Effector CD8-positive, alpha-beta T cell (primary cell): ENCODE results near the gene BLTP2.
"Not testable (repeated sequence)": the region's sequence is repeated elsewhere in the genome, so short reads cannot be mapped to it uniquely, and the experiment has no call there.

Experiments
- DNase-seq: peaks from one replicate; lab custom pipeline; 2025; lab: John Stamatoyannopoulos, UW
- total RNA-seq, 4 experiments: gene quantifications; one replicate each; lab custom pipeline; 2026; lab: John Stamatoyannopoulos, UW

BLTP2 gene
- 273 to 373 (median 356) reads per million in 4 experiments for total RNA-seq

DNA sequence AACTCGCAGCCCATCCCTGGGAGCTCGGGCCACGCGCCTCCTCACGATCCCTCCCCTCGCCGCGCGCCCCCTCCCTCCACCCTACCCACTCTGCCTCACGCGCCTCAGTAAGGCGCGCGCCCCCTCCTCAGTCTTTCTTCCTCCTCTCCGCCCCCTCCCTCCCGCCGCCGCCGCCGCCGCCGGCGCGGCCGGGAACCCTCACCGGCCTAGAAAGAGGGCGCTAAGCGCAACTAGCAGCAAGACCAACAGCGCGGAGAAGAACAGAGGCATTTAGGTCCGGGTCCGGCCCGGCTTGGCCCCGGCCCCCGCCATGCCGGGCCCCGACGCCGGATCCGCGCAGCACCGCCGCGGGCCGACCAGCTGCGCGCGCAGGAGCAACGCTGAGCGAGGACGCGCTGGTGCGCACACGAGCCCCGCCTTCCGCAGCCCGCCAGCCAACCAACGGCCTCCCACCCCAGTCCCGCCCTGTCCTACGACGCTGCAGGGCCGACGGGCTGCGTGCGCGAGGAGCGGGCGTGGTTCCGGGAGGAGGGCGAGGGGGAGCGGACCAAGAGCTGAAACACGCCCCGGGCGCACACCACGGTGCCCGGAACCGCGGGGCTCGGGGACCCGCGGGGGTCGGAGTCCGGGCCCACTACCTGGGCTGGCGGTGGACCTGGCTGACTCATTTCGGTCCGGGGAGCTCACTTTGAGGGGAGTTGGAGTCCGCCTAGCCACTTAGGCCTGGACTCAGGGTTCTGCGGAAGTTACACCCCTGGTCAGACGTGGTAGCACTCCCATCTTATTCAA is at the start of gene BLTP2:
Gene BLTP2 (minus strand): TSS at position 372 of the 789 bp plus-strand sequence. CDS start 102 bp downstream, at position 270.
- peak; percentile 90 for DNase-seq

DNA sequence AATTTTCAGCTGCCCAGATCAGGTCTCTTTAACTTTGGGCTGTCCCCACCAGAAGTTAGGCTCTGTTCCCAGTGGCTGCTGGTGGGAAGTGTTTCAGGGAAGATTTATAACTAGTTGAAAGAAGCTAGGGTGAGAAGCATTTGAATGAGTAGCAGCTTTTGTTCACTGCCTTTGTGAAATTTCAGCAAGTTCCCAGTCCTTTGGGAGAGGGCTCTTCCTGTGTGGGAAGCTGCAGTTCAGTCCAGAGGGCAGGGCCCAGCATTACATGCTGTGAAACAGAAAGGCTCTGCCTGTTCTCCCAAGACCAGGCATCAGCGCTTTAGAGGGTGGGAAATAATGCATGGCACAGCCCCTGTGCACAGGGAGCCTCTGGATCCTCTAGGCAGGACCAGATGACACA is 48.9 kb upstream of the BLTP2 start:
- no peak for DNase-seq

DNA sequence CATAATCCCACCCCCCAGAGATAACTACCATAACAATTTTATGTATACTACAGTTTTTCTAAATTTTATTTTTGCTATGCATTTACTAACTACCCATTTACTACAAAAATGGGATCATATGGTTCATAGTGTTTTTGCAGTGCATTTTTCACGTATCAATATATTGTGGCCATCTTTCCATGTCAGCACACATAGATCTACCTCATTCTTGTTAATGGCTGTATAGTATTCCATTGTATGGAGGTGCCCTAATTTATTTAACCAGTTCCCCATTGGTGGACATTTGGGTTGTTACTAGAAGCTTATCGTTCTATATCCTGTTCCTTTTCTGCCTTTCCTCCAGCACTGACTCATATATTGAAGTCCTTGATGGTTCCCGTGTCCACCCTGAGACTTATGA is 44.1 kb upstream of the BLTP2 start:
- DNase-seq: no peak

DNA sequence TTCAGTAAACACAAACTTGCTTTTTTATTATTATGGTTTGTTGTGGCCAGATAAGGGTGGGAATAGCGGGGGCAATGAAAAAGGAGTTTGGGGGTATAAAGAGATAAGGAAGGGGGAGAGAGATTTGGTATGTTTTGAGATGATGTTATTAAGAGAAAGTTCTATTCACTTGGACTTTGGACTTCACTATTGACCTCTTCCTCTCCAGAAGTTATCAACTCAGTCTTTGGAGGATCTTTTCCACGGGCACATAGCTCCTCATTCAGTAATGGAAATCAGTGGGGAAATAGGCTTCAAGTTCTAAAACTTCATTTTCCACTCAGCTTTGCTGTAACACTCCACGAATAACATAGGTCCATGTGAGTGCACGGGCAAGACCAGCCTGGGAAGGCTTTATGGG is 43.5 kb upstream of the BLTP2 start:
- no peak for DNase-seq

DNA sequence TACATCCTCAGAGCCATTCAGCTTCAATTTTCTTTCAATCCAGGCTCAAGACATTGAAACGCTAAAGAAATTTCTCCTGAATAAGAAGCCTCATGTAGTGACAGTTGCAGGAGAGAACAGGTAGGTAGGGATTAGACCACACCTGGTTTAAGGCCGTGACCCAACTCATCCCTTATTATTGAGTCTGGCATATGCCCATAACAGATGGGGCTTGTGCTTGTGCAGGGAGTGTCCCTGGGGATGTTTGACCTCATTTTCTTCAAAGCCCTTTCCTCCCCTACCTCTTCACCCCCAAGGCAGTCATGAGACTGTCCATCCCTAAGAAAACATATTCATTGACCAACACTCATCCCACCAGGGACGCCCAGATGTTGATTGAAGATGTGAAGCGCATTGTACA is 41.3 kb upstream of the BLTP2 start:
- no peak for DNase-seq

DNA sequence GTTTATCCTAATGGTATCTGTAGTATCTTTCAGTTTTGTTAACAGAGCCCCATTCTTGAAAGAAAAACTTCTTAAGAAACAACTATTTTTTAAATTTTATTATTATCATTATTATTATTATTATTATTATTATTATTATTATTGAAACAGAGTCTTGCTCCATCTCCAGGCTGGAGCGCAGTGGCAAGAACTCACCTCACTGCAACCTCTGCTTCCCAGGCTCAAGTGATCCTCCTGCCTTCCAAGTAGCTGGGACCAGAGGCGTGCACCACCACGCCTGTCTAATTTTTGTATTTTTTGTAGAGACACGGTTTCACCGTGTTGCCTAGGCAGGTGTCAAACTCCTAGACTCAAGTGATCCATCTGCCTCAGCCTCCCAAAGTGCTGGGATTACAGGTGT is 40.4 kb upstream of the BLTP2 start:
- DNase-seq: no peak

DNA sequence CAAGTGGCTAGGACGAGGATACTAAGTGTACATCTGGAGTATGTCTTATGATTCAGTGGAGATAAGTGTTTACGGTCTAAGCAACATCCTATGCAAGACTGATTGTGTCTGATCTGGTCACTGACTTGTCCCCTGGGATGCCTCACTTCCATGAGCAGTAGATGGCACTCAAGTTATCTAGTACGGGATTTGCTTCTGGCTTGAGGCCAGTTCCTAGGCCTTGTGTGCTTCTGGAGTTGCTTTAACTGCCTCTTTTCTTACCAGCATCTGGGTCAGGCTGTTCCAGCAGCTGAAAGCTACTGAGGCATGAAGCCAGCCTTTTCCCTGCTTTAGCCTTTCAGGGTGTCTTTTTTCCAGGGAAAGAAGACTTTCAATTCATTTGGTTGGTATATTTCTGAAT is 40.0 kb upstream of the BLTP2 start:
- DNase-seq: no peak

DNA sequence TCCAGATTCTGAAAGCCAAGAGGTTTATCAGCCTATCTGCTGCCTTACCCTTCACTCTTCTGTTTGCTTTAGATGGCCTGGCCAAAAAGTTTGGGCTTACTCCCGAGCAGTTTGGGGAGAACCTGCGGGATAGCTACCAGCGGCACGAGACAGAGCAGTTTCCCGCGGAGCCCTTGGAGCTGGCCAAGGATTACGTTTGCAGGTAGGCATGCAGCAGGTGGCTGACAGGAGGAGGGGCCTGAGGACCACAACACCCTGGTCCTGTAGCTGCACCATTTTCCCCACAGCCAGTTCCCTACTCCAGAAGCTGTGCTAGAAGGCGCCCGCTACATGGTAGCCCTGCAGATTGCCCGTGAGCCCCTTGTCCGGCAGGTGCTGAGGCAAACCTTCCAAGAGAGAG is 37.7 kb upstream of the BLTP2 start:
- no peak for DNase-seq

DNA sequence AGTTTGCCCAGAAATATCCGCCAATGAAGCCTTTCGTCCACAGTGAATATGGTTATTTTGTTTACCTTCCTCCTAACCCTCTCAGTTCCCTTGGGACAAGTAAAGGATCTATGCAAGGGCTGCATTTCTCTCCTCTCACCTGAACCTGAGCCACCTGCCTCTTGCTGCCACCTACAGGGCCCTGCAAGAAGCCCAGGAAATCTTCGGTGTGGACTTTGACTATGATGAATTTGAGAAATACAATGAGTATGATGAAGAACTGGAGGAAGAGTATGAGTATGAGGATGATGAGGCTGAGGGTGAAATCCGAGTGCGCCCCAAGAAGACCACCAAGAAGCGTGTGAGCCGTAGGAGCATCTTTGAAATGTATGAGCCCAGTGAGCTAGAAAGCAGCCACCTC is 31.0 kb upstream of the BLTP2 start:
- DNase-seq: no peak

DNA sequence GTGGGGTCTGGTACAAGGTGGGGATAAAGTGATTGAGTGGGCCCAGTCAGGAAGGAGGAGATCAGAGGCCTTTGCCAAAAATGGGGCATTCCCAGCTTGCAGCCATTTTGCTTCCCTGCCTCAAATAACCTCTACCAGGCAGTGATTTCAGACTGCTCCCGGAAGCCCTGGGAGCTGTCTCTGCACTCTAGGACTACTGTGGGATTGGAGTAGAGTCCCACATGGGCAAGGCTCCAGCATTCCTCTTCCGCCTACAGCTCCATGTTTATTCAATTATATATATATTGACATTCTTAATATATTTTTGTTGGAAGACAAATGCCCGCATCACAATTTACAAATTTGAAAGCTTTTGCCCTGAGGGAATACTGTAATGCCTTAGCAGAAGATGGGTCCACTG is 30.5 kb upstream of the BLTP2 start:
- DNase-seq: no peak

DNA sequence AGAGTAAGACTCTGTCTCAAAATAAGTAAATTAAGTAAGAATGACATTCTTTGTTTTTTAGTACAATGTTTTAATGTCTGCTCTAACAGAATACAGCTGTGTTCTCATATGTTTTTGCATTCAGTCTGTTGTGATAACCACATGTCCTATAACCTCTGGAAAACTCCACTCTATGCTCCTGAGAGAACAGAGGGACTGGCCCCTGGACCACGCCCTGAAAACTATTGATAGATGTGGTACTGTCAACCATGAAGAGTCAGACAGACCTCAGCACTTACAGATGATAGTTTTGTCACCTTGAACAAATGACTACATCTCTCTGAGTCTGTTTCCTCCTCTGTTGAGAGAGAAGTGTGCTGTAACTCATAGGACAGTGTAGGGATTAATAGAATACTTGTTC is 25.0 kb upstream of the BLTP2 start:
- DNase-seq: no peak

DNA sequence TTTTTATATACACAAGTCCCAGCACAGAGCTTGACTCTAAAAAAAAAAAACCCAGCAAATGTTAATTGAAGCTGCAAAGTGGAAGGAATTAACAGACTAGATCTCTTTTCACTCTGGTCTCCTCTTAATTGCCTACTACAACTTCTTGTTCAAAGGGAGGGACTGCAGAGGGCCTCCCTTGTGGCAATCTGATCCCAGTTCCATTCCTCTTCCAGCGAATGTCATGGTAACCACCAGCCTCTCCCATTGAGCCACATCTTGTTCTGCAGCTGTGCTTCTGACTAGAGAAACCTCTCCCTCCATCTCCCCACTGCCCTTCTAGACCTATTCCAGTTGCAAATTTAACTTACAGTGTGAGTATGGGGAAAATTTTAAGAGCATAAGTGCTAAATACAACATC is 22.9 kb upstream of the BLTP2 start:
- DNase-seq: no peak

DNA sequence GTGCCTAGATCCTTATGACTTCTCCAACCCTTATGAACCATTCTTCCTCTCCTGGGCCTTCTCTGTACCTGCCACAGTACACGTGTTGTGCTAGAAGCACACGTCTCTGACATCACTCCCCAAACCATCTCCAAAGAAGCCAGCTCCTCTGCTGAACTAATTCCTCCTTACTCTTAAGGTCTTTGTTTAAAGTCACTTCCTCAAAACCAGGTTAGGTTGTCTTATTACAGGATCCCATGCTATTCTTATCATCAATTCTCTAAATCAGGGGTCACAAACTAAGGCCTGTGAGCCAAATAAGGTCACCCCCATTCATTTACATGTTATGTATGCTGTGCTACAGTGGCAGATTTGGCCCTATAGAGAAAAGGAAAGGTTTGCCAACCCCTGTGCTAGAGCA is 21.0 kb upstream of the BLTP2 start:
- DNase-seq: no peak

DNA sequence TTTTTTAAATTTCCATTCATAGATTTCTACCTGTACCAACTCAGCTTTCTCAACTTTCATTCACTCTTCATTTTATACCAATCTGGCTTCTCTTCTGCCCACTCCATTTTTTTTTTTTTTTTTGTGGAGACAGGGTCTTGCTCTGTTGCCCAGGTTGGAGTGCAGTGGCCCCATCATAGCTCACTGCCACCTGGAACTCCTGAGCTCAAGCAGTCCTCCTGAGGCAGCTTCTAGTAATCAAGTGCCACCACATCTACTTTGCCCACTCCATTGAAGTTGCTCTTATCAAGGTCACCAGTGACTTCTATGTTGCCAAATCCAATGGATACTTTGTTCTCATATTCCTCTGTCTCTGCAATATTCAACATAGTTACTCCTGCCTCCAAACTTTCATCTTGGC is 18.8 kb upstream of the BLTP2 start:
- DNase-seq: no peak

DNA sequence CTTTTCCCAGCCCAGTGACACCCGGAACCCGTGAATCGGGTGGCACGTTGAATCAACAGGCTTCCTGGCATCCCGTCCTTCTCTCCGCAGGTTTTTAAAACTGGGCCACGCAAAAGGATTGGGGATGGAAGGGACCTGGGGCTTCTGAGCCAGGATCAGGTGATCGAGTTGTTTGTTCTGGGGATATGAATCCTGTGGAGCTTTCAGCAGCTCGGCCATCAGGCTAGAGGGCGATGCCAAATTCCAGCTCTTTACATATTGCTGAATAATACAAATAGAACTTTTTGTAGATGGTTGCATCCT is 17.5 kb upstream of the BLTP2 start:
- DNase-seq: no peak

DNA sequence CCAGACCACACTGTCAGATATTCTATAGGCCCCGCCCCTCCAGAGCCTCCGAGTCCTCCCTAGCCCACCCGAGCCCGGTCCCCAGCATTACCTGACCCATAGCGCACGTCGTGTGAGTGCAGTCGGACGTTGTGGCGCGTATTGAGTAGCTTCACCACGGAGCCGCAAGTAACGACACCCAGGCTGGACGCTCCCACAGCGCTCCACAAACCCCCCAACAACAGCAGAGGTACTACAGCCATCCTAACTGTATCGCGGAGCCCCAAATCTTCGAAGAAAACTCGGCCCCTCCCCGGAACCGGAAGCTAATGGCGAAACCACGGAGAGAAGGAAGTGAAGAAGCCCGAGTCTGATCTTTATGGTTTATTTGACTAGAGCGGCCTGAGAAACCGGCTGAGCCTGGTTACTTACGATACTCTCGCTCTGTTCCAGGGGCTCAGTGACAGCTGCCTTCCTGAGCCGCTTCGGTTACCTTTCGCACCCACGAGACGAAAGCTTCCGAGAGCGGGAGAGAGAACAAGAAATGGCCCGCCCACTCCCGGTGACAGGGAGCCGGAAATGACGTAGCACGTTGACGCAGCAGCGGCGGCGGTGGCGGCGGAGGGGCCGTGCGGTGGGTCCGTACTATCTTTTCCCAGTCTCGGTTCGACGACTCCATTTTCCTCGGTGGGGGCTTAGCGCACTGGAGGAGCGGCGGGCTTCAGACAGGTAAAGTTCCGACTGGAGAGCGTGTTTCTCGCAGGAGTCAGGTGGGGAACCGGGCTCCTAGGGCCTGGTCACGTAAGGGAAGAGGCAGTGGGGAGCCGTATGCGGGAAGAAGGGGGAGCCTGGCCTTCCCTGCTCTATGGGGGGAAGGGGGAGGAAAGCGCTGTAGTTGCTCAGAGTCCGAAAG is 16.9 kb upstream of the BLTP2 start, which contains the start of the genes SDF2 and SUPT6H:
Gene SDF2 (minus strand): TSS at position 272 of the 892 bp plus-strand sequence. CDS start 30 bp downstream, at position 242.
Gene SUPT6H (plus strand): TSS at position 571 of the 892 bp plus-strand sequence. CDS start 11,197 bp downstream, outside the sequence.
- peak; percentile 87 for DNase-seq

DNA sequence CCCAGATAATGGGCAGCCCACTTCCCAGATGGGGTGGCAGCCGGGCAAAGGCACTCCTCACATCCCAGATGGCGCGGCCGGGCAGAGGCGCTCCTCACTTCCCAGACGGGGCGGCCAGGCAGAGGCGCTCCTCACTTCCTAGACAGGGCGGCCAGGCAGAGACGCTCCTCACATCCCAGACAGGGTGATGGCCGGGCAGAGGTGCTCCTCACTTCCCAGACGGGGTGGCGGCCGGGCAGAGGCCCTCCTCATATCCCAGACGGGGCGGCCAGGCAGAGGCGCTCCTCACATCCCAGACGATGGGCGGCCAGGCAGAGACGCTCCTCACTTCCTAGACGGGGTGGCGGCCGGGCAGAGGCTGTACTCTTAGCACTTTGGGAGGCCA is 14.5 kb upstream of the BLTP2 start:
- not testable (repeated sequence) for DNase-seq

DNA sequence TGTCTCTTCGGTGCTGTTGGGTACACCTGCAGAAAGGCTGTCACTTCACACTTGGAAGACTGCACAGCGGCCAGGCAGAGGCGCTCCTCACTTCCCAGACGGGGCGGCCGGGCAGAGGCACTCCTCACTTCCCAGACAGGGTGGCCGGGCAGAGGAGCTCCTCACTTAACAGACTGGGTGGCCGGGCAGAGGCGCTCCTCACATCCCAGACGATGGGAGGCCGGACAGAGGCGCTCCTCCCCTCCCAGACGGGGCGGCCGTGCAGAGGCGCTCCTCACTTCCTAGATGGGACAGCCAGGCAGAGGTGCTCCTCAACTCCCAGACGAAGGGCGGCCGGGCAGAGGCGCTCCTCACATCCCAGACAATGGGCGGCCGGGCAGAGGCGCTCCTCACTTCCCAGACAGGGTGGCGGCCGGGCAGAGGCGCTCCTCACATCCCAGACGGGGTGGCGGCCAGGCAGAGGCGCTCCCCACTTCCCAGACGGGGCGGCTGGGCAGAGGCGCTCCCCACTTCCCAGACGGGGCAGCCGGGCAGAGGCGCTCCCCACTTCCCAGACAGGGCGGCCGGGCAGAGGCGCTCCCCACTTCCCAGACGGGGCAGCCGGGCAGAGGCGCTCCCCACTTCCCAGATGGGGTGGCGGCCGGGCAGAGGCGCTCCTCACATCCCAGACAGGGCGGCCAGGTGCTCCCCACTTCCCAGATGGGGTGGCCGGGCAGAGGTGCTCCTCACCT is 14.0 kb upstream of the BLTP2 start:
- DNase-seq: not testable (repeated sequence)

DNA sequence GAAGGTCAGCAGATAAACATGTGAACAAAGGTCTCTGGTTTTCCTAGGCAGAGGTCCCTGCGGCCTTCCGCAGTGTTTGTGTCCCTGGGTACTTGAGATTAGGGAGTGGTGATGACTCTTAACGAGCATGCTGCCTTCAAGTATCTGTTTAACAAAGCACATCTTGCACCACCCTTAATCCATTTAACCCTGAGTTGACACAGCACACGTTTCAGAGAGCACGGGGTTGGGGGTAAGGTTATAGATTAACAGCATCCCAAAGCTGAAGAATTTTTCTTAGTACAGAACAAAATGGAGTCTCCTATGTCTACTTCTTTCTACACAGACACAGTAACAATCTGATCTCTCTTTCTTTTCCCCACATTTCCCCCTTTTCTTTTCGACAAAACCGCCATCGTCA is 13.4 kb upstream of the BLTP2 start:
- not testable (repeated sequence) for DNase-seq

DNA sequence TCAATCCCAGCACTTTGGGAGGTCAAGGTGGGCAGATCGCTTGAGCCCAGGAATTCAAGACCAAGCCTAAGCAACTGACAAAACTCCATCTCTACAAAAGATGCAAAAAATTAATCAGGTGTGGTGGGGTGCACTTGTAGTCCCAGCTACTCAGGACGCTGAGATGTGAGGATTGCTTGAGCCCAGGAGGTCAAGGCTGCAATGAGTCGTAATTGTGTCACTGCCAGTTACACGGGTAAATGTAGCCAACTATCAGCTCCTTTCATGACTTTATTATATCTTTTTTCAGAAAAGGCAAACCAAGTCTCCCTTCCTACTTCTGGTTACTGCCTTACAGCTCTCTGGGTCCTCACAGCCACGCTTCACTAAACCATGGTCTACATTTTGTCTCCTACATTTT is 12.8 kb upstream of the BLTP2 start:
- DNase-seq: no peak

DNA sequence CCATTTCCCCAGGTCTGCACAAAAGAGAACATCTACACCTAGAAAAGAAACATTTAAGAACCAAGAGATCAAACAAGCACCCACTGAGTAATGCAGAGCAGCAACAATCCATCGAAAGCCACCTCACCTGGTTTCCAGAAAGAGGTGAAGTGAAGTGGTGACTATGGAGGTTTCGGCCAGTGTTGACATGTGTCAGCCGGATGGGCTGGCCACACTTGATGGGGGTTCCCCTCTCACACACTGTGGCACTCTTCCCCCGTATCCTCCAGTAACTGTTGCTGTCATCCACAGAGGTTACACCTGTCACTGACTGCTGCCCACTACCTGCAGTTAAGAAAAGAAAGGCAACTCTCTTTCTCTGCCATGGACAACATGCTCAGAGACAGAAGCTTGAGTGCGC is 10.2 kb upstream of the BLTP2 start:
- no peak for DNase-seq

DNA sequence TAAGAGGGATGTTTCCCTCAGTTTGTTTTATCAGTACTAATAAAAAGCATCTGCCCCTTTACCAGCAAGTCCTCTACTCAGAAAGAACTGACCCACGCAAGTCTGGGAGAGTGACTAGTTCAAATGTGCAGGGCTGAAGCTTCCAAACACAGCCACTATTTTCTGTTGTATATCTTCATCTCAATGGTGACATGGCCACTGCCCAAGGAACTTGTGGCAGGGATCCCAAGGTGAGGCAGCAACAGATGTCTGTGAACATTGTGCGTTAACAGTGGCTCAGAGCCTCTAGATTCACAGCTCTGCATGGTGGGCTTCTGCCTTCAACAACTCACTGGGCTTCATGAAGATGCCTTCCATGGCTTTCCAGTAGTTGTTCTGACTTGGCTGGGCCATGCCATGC is 3.7 kb upstream of the BLTP2 start:
- DNase-seq: no peak
